Measurements from ENCODE around the gene ID4.
A peak's percentile ranks its signal among the peaks of the same experiment; 100 is the strongest.
"Not testable (repeated sequence)": the region's sequence is repeated elsewhere in the genome, so short reads cannot be mapped to it uniquely, and the experiment has no call there.

The ID4 gene

GRCh38 chr6:19833947-19834346 lies 3.2 kb upstream of the ID4 start:
- DNase-seq = no peak

- DNase-seq = no peak
These were observed 2.3 kb upstream of the ID4 start for GRCh38 chr6:19834858-19835257.

- no peak for DNase-seq
These were observed 1.6 kb upstream of the ID4 start for GRCh38 chr6:19835605-19836004.

GRCh38 chr6:19837511-19838441 lies 606 bp downstream of the ID4 start:
- DNase-seq = no peak

- peak in 1 of 2 experiments; percentile 3 for DNase-seq
These were observed 1.5 kb downstream of the ID4 start for GRCh38 chr6:19838442-19839236.

- DNase-seq = no peak
These were observed 2.0 kb downstream of the ID4 start for GRCh38 chr6:19839237-19839546.

GRCh38 chr6:19839788-19840187 lies 2.6 kb downstream of the ID4 start:
- no peak for DNase-seq

GRCh38 chr6:19841181-19841580 lies 4.0 kb downstream of the ID4 start:
- no peak for DNase-seq

GRCh38 chr6:19842030-19842615 lies 5.0 kb downstream of the ID4 start:
- no peak for DNase-seq

GRCh38 chr6:19844689-19845088 lies 7.5 kb downstream of the ID4 start:
- DNase-seq = no peak

GRCh38 chr6:19845266-19846041 lies 8.3 kb downstream of the ID4 start:
- DNase-seq = no peak

- DNase-seq = no peak
These were observed 11.4 kb downstream of the ID4 start for GRCh38 chr6:19848465-19849029.

GRCh38 chr6:19849196-19849595 lies 12.0 kb downstream of the ID4 start:
- no peak for DNase-seq

GRCh38 chr6:19849755-19850154 lies 12.6 kb downstream of the ID4 start:
- DNase-seq = no peak

GRCh38 chr6:19851241-19852089 lies 14.3 kb downstream of the ID4 start:
- no peak for DNase-seq

GRCh38 chr6:19852090-19852457 lies 14.9 kb downstream of the ID4 start:
- DNase-seq = no peak

GRCh38 chr6:19852927-19853326 lies 15.8 kb downstream of the ID4 start:
- DNase-seq = no peak

GRCh38 chr6:19854421-19855015 lies 17.3 kb downstream of the ID4 start:
- DNase-seq = not testable (repeated sequence)

GRCh38 chr6:19855536-19855935 lies 18.4 kb downstream of the ID4 start:
- DNase-seq = no peak

- no peak for DNase-seq
These were observed 20.0 kb downstream of the ID4 start for GRCh38 chr6:19857139-19857538.

GRCh38 chr6:19857703-19858102 lies 20.5 kb downstream of the ID4 start:
- DNase-seq = no peak
